Dendritic cell treated with granulocyte-macrophage colony-stimulating factor and Interleukin-4, amounts not matched to agents 40 ng/mL and 50 ng/mL, for 4 days (primary cell): ENCODE results near the gene CCDC15.
"Not testable (repeated sequence)": the region's sequence is repeated elsewhere in the genome, so short reads cannot be mapped to it uniquely, and the experiment has no call there.

Experiments used
- H3K27ac Mint-ChIP-seq: one replicate; pipeline ENCODE4 v1.8.0; 2022; ENCODE audit warnings: mild to moderate bottlenecking, mixed read lengths
- H3K27me3 Mint-ChIP-seq: one replicate; pipeline ENCODE4 v1.8.0; 2022; ENCODE audit warnings: mild to moderate bottlenecking, mixed read lengths
- H3K36me3 Mint-ChIP-seq: one replicate; pipeline ENCODE4 v1.8.0; 2022; ENCODE audit warnings: low read depth, mixed read lengths
- H3K4me1 Mint-ChIP-seq: one replicate; pipeline ENCODE4 v1.8.0; 2022; ENCODE audit warnings: low read depth, mixed read lengths
- H3K4me3 Mint-ChIP-seq: one replicate; pipeline ENCODE4 v1.8.0; 2022; ENCODE audit warnings: mild to moderate bottlenecking, moderate library complexity, mixed read lengths
- H3K9me3 Mint-ChIP-seq: one replicate; pipeline ENCODE4 v1.8.0; 2022; ENCODE audit warnings: mixed read lengths
- intact Hi-C: fragments of 100-400 bp; cut with micrococcal nuclease; formaldehyde crosslinking; loops from one replicate; pipeline ENCODE4 v1.15.0; 2022

The CCDC15 gene

DNA sequence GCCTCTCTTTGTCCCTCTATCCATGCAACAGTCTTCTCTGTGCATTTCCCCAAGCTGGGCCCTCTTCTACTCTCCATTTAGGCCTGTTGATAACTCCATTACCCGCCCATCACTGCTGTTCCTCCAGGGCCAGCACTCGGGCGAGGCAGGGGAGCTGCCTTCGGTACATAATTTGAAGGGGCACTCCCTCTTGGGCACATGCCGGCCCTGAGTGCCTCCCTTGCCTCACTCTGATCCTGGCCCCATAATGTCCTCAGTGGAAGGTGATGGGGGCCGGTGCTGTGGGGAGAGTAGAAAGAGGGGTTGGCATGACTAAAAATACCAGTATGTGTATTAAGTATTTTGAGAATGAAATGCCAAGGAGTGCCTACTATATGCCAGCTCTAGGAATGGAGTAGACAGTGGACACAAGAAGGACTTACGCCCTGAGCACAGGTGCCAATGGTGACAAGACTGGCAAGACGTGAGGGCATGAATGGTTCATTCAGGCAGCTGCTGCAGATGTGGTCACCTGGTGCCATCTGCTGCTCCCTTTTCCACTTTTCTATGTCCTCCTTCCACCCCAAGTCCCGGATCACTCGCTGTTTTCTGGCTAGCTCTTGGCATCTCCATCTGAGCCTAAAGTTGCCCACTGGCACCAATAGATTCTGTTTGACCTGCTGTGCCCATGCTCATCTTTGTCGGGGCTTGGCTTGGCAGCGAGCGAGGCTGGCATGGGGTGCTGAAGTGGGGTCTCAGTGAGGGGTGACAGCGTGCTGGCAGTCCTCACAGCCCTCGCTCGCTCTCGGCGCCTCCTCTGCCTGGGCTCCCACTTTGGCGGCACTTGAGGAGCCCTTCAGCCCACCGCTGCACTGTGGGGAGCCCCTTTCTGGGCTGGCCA, 134.8 kb downstream of the CCDC15 start:
- Mint-ChIP-seq H3K36me3 (peaks cover 88% of the 10 kb centered on the region), H3K27me3 (no peaks in the 10 kb centered on the region), H3K27ac (no peak overlapping the region), H3K4me1 (peaks cover 27% of the 10 kb centered on the region), H3K4me3 (no peak overlapping the region), H3K9me3 (no peaks in the 10 kb centered on the region)
- intact Hi-C loops = no loop called here

DNA sequence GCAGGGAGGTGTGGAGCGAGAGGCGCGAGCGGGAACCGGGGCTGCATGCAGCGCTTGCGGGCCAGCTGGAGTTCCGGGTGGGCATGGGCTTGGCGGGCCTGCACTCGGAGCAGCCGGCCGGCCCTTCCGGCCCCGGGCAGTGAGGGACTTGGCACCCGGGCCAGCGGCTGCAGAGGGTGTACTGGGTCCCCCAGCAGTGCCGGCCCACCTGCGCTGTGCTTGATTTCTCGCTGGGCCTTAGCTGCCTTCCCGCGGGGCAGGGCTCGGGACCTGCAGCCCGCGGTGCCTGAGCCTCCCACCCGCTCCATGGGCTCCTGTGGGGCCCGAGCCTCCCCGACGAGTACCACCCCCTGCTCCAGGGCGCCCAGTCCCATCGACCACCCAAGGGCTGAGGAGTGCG, 135.5 kb downstream of the CCDC15 start:
- Mint-ChIP-seq H3K4me1 (peaks cover 27% of the 10 kb centered on the region), H3K36me3 (peaks cover 81% of the 10 kb centered on the region)
- H3K4me3 Mint-ChIP-seq, H3K27me3 Mint-ChIP-seq, H3K9me3 Mint-ChIP-seq, H3K27ac Mint-ChIP-seq, intact Hi-C loops: not testable (repeated sequence)

DNA sequence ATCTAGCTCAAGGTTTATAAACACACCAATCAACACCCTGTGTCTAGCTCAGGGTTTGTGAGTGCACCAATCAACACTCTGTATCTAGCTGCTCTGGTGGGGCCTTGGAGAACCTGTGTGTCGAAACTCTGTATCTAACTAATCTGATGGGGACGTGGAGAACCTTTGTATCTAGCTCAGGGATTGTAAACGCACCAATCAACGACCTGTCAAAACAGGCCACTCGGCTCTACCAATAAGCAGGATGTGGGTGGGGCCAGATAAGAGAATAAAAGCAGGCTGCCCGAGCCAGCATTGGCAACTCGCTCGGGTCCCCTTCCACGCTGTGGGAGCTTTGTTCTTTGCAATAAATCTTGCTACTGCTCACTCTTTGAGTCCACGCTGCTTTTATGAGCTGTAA, 136.1 kb downstream of the CCDC15 start:
- H3K27me3 Mint-ChIP-seq, H3K4me3 Mint-ChIP-seq, H3K9me3 Mint-ChIP-seq: not testable (repeated sequence)
- Mint-ChIP-seq H3K36me3 (peaks cover 79% of the 10 kb centered on the region), H3K4me1 (peaks cover 27% of the 10 kb centered on the region), H3K27ac (peak overlapping the region; percentile 33)
- intact Hi-C loops = loop anchor here (2.0 kb wide), 1 partner anchor 51 kb away; no protein-coding TSS in a partner anchor

DNA sequence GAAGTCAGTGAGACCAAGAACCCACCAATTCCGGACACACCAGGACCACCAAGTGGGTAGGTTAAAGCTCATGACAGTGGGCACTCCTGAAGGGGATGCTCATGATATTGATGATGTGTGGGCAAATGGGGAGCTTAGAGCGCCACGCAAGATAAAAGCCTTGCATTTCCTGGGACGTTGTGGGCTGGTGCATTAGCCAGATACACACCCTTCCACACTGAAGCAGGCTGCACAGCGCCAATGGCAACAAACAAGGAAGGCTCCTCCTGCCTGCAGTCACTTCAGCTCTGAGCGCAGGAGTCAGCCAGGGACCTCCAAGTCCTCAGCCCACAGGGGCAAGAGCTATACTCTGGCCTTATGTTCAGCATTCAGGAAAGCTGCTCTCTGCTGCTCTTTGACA, 136.8 kb downstream of the CCDC15 start:
- Mint-ChIP-seq H3K9me3 (no peaks in the 10 kb centered on the region), H3K4me3 (no peak overlapping the region), H3K4me1 (peaks cover 27% of the 10 kb centered on the region), H3K36me3 (peaks cover 76% of the 10 kb centered on the region), H3K27ac (peak overlapping the region; percentile 33), H3K27me3 (no peaks in the 10 kb centered on the region)
- intact Hi-C loops = loop anchor here (2.0 kb wide), 1 partner anchor 50 kb away; no protein-coding TSS in a partner anchor
